ENCODE results near the gene HADHB.

DNA sequence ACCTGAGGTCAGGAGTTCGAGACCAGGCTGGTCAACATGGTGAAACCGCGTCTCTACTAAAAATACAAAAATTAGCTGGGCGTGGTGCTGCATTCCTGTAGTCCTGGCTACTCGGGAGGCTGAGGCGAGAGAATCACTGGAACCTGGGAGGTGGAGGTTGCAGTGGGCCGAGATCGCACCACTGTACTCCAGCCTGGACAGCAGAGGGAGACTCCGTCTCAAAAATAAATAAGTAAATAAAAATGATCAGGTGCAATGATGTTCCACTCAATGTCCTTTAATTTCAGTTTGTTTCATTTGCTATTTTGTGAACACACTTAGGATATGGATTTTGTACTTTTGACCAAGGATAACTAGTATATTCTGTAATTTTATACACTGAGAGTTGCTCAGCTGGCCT, 9.7 kb upstream of the HADHB start:
- TF ChIP-seq PAX5 (IDR thresholded peaks at IDR 0.05; ENCODE audit: insufficient read depth, low read length, severe bottlenecking), result no peak
- no peak for TF ChIP-seq POLR2A (IDR thresholded peaks at IDR 0.05; ENCODE audit: low read depth, low read length)
- TF ChIP-seq POLR2AphosphoS5 (IDR thresholded peaks at IDR 0.05; ENCODE audit: low read depth, low read length), result no peak

All from GM12891 (cell line).